Activated CD4-positive, alpha-beta memory T cell treated with anti-CD3 and anti-CD28 coated beads for 36 hours (primary cell): ENCODE results near the gene LCLAT1. TPM values are rescaled to one million over a fixed set of nuclear protein-coding genes. Genes with fewer than 3 reads are reported as not detected.
"Not testable (repeated sequence)": the region's sequence is repeated elsewhere in the genome, so short reads cannot be mapped to it uniquely, and the experiment has no call there.

Experiments used
- CTCF ChIA-PET: fragments of 350-600 bp; sonication (Branson Sonifier 250); formaldehyde crosslinking; loops from one replicate; lab custom pipeline; 2021; ENCODE audit warnings: antibody characterized with exemption, inconsistent platforms; lab: Charles Lee
- POLR2A ChIA-PET: fragments of 350-600 bp; sonication (Branson Sonifier 250); formaldehyde crosslinking; loops from one replicate; lab custom pipeline; 2021; ENCODE audit warnings: antibody characterized with exemption; lab: Charles Lee
- DNase-seq: peaks from one replicate; pipeline ENCODE4 v3.0.0-alpha.2; 2020
- H3K27ac Mint-ChIP-seq: one replicate; pipeline ENCODE4 v1.8.0; 2021; ENCODE audit warnings: mixed read lengths
- H3K27me3 Mint-ChIP-seq: one replicate; pipeline ENCODE4 v1.8.0; 2021; ENCODE audit warnings: mixed read lengths
- H3K36me3 Mint-ChIP-seq: one replicate; pipeline ENCODE4 v1.8.0; 2021; ENCODE audit warnings: mixed read lengths
- H3K4me1 Mint-ChIP-seq: one replicate; pipeline ENCODE4 v1.8.0; 2021; ENCODE audit warnings: low read depth, mixed read lengths
- H3K4me3 Mint-ChIP-seq: one replicate; pipeline ENCODE4 v1.8.0; 2021; ENCODE audit warnings: mild to moderate bottlenecking, mixed read lengths
- H3K9me3 Mint-ChIP-seq: one replicate; pipeline ENCODE4 v1.8.0; 2021; ENCODE audit warnings: mixed read lengths
- intact Hi-C: fragments of 100-400 bp; cut with micrococcal nuclease; formaldehyde crosslinking; loops from one replicate; pipeline ENCODE4 v1.15.1; 2023
- total RNA-seq, 2 experiments: library from RNA; stranded (reverse); gene quantifications; one replicate each; pipeline ENCODE4 v1.2.3, GENCODE V29; 2021

The LCLAT1 gene
- total RNA-seq, 2 experiments from 2014 or later = 21.5 to 24.3 TPM

DNA sequence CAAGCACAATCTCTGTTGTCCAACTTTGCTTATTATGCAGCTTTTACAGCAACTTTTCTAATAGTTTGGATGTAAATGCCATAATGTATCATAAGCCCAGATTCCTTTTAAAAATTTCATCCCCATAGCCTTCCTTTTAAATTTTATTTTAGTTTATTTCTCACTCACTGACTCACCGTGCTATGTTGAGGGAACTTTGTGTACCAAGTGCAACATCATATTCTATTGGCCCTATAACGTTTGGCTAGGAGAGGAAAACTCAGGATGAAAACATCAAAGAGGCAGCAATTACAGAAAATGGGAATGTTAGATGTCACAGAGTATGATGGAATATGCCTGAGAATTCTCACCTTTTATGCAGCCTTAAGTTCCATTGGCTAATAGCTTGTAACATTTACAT, 135.5 kb downstream of the LCLAT1 start:
- CTCF ChIA-PET = interaction anchor here (0.9 to 1.0 kb wide), 2 partner anchors 129 to 374 kb away, joined by 3 to 4 read pairs; no protein-coding TSS in a partner anchor

DNA sequence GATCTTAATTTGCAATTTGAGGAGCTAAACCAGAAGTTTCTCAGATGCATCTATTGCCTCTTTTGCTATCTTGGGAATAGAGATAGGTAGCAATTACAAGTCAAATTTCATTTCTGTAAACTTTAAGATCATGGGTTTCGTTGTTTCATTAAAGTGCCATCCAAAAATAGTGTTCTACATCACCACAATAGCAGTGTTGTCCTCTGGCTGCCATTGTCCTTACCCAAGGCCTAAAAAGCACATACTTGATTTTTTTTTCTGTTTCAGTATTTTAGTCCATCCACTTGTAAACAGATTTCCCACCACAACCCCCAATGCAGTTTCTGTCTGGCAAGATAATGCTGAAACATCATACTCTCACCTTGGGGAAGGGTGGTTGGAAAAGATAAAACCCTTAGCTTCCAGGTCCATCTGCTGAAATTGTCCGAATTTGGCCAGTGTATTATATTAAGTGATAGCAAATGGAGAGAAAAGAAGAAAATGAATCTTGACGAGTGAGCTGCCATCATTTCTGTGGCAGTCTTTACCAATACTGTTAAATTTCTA, 136.2 kb downstream of the LCLAT1 start:
- intact Hi-C loops = no loop called here
- Mint-ChIP-seq H3K36me3 (peaks cover 13% of the 10 kb centered on the region), H3K27me3 (no peaks in the 10 kb centered on the region), H3K9me3 (no peaks in the 10 kb centered on the region), H3K4me1 (peaks cover 3% of the 10 kb centered on the region), H3K27ac (no peak overlapping the region), H3K4me3 (no peak overlapping the region)
- no peak for DNase-seq
- ChIA-PET CTCF (interaction anchor here (0.6 to 1.0 kb wide), 2 partner anchors 106 to 375 kb away, joined by 3 to 4 read pairs; no protein-coding TSS in a partner anchor), POLR2A (no interaction called here)

More for the DNA sequence above, 135.5 kb downstream of the LCLAT1 start:
- Mint-ChIP-seq H3K4me1 (peaks cover 3% of the 10 kb centered on the region), H3K9me3 (no peaks in the 10 kb centered on the region), H3K27ac (no peak overlapping the region), H3K4me3 (no peak overlapping the region), H3K27me3 (no peaks in the 10 kb centered on the region), H3K36me3 (peaks cover 13% of the 10 kb centered on the region)
- POLR2A ChIA-PET = no interaction called here
- DNase-seq = no peak
- intact Hi-C loops = no loop called here

DNA sequence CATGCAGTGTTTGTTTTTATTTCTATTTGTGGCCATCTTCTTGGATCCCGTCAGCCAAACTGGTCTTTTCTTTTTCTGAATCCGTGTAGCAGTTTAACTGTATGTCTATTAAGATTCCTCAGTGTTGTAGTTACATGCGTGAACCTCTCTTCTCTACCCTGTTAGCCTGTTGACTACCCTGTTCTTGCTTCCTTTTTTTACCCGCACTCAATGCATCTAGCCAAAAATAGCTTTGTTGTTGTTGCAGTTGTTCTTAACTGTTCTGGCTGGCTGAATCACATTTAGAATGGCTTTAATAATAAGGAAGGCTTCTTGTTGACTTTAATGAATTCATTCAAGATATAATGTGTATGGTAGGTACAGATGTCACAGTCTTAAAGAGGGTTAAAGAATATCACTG, 137.1 kb downstream of the LCLAT1 start:
- peaks cover 14% of the 10 kb centered on the region for H3K36me3 Mint-ChIP-seq
- H3K27me3 Mint-ChIP-seq = no peaks in the 10 kb centered on the region
- no peak for DNase-seq
- H3K27ac Mint-ChIP-seq = no peak overlapping the region
- intact Hi-C loops = no loop called here
- H3K4me1 Mint-ChIP-seq = peaks cover 3% of the 10 kb centered on the region
- H3K9me3 Mint-ChIP-seq = no peaks in the 10 kb centered on the region
- H3K4me3 Mint-ChIP-seq = no peak overlapping the region
- POLR2A ChIA-PET = no interaction called here
- CTCF ChIA-PET = no interaction called here

DNA sequence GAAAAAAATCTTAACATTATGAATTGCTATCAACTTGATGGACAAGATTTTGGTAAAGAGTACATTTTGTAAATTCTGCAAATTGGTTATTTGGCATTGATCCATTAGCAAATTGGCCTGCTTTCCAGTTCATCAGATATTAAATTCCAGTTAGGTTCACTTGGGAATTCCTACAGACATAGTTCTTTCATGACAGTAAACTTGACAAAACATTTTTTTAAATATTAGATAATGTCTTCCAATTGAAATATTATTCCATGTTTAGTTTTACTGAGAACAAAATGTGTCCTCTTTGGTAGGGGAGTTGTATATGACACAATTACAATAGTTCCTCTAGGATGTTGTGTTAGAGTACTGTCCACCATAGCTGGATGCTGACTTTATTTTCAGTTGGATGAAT, 141.9 kb downstream of the LCLAT1 start:
- Mint-ChIP-seq H3K4me1 (no peaks in the 10 kb centered on the region), H3K36me3 (peaks cover 16% of the 10 kb centered on the region), H3K4me3 (no peak overlapping the region), H3K27me3 (no peaks in the 10 kb centered on the region), H3K27ac (no peak overlapping the region), H3K9me3 (no peaks in the 10 kb centered on the region)
- CTCF ChIA-PET = no interaction called here
- no peak for DNase-seq
- POLR2A ChIA-PET = no interaction called here
- intact Hi-C loops = no loop called here

DNA sequence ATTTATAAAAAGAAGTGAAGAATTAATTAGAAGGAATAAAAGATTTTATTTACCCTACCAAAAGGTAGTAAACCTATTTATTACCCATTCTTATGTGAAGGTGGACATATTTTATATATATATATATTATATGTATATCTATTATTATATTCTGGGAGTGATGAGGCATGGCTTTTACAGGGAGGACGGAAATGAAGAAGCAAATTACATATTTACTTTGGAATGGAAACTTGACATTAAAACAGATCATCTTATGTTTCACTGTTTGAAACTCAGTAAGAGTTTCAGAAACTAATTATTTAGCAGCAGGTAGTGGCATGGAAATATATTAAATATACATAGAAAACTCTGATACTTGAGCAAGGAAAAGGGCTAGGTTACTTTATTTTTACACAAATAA, 143.4 kb downstream of the LCLAT1 start:
- ChIA-PET CTCF (no interaction called here), POLR2A (no interaction called here)
- Mint-ChIP-seq H3K27me3 (no peaks in the 10 kb centered on the region), H3K4me3 (no peak overlapping the region), H3K36me3 (peaks cover 8% of the 10 kb centered on the region), H3K27ac (no peak overlapping the region), H3K4me1 (no peaks in the 10 kb centered on the region), H3K9me3 (no peaks in the 10 kb centered on the region)
- no peak for DNase-seq
- intact Hi-C loops = no loop called here

DNA sequence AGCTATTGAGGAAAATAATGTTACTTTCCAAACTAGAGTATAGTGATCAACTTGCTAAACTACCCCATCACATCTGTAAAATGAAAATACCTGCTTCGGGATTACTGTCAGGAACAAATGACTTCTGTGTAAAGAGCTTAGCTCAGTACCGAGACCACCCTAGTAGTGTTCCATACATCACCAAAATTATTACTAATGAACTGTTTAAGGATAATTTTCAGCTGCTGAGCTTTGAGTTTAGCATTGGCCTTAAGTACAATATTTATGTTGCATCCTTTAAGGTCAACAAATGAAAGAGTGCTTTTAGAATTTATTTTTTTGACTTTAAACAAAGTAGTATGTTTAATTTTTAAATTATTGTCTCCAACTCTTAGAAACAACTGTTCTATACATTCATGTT, 144.1 kb downstream of the LCLAT1 start:
- POLR2A ChIA-PET = no interaction called here
- CTCF ChIA-PET = interaction anchor here (0.7 kb wide), 1 partner anchor 426 kb away, joined by 4 read pairs; no protein-coding TSS in a partner anchor
- H3K27me3 Mint-ChIP-seq = no peaks in the 10 kb centered on the region
- H3K36me3 Mint-ChIP-seq = peaks cover 9% of the 10 kb centered on the region
- intact Hi-C loops = no loop called here
- no peaks in the 10 kb centered on the region for H3K9me3 Mint-ChIP-seq
- H3K27ac Mint-ChIP-seq = no peak overlapping the region
- DNase-seq = no peak
- H3K4me1 Mint-ChIP-seq = no peaks in the 10 kb centered on the region
- no peak overlapping the region for H3K4me3 Mint-ChIP-seq

DNA sequence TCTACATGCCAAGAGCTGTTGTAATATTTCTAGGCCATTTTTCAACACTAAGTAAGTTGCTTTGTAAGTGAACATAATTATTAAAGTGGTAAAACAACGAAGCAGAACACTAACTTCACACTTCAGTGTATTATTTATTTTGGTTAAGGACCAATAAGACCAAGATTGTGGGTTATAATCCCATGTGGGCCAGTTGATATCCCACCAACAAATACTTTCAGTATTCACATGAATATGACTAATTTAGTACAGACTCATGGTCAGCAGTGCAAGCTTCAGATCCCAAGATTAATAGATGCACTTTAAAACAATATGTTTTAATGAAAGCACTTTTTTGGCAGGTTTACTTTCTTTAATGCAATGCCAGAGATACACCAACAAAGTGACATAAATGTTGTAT, 154.3 kb downstream of the LCLAT1 start:
- Mint-ChIP-seq H3K27ac (no peak overlapping the region), H3K9me3 (peaks cover 23% of the 10 kb centered on the region), H3K36me3 (peaks cover 35% of the 10 kb centered on the region), H3K4me3 (no peak overlapping the region), H3K27me3 (no peaks in the 10 kb centered on the region), H3K4me1 (no peaks in the 10 kb centered on the region)
- ChIA-PET CTCF (no interaction called here), POLR2A (no interaction called here)
- intact Hi-C loops = no loop called here
- DNase-seq = no peak

DNA sequence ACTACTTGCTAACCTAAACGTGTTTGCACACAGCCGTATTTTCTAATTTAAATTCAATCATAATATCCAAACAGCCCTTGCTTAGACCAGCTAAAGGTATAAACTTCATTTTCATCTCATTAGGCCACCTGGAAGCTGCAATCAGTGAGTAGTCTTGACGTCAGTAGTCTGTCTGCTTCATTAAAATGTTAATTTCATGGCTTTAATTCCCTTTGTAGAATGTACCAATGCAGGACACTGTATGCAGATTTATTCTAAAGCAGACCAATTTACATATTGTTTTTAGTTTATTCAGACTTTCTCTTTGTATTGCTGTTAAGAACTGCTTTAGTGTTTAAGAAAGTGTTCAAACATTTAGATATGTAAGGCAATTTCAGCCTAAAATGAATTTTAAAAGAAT, 158.2 kb downstream of the LCLAT1 start:
- no peak overlapping the region for H3K27ac Mint-ChIP-seq
- no peak for DNase-seq
- ChIA-PET POLR2A (no interaction called here), CTCF (no interaction called here)
- H3K27me3 Mint-ChIP-seq = no peaks in the 10 kb centered on the region
- H3K4me1 Mint-ChIP-seq = no peaks in the 10 kb centered on the region
- H3K36me3 Mint-ChIP-seq = peaks cover 15% of the 10 kb centered on the region
- intact Hi-C loops = no loop called here
- peaks cover under 1% of the 10 kb centered on the region for H3K9me3 Mint-ChIP-seq
- no peak overlapping the region for H3K4me3 Mint-ChIP-seq

DNA sequence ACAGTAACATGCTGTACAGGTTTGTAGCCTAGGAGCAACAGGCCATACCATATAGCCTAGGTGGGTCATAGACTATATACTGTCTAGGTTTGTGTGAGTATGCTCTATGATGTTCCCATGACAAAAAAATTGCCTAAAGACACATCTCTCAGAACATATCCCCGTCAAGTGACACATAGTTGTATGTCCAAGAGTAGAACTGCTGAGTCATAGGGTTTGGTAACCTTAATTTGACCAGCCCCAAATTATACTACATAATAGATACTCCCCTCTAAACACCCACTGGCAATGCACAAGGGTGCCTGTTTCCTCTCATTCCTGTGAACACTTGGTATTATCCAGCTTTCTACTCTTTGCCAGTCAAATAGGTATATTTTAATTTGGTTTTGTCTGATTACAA, 161.6 kb downstream of the LCLAT1 start:
- ChIA-PET CTCF (no interaction called here), POLR2A (no interaction called here)
- DNase-seq = no peak
- intact Hi-C loops = no loop called here
- no peaks in the 10 kb centered on the region for H3K9me3 Mint-ChIP-seq
- peaks cover 4% of the 10 kb centered on the region for H3K36me3 Mint-ChIP-seq
- no peak overlapping the region for H3K27ac Mint-ChIP-seq
- no peaks in the 10 kb centered on the region for H3K4me1 Mint-ChIP-seq
- no peaks in the 10 kb centered on the region for H3K27me3 Mint-ChIP-seq
- no peak overlapping the region for H3K4me3 Mint-ChIP-seq

DNA sequence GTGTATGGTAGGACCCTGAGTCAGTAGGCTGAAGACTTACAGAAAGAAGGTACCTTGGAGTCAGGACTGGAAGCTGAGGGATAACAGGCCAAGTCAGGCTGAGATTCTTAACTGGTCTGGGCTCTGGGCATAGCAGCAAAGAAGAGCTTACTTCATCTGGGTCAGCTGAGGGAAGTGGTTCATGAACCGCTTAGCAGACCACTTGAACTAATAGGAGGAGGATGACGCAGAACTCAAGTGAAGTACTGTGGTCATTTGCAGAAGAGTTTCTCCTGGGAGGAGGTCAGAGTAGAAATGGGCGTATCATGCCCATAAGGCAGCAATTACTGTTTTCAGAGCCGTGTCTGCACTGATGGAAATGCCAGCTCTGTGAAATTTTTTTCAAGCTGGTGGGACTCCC, 164.5 kb downstream of the LCLAT1 start:
- Mint-ChIP-seq H3K27me3 (no peaks in the 10 kb centered on the region), H3K4me3 (no peak overlapping the region), H3K27ac (no peak overlapping the region), H3K4me1 (no peaks in the 10 kb centered on the region), H3K36me3 (no peaks in the 10 kb centered on the region), H3K9me3 (no peaks in the 10 kb centered on the region)
- ChIA-PET CTCF (interaction anchor here (0.7 to 1.0 kb wide), 2 partner anchors 105 to 303 kb away, joined by 3 read pairs; no protein-coding TSS in a partner anchor), POLR2A (interaction anchor here (1.0 kb wide), 1 partner anchor 379 kb away, joined by 5 read pairs; no protein-coding TSS in a partner anchor)
- no peak for DNase-seq
- intact Hi-C loops = no loop called here

DNA sequence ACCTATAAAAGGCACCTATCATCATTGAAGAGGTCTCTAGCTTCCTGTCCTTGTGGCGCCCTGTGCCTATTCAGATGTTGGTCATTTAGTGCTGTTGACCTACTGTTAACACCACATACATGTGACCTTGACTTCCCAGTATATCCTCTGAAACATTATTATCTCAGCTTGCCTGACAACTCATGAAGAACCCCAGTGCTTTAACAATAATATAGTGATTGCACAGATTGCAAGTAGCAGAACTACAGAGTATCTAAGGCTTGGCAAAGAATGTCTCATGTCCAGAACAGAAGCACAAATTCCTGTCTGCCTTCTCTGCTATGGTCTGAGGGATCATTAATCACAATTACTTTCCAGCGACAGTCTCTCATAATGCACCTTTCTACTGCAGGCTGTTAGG, 165.3 kb downstream of the LCLAT1 start:
- POLR2A ChIA-PET = interaction anchor here (1.0 kb wide), 1 partner anchor 380 kb away, joined by 5 read pairs; no protein-coding TSS in a partner anchor
- H3K4me1 Mint-ChIP-seq = no peaks in the 10 kb centered on the region

DNA sequence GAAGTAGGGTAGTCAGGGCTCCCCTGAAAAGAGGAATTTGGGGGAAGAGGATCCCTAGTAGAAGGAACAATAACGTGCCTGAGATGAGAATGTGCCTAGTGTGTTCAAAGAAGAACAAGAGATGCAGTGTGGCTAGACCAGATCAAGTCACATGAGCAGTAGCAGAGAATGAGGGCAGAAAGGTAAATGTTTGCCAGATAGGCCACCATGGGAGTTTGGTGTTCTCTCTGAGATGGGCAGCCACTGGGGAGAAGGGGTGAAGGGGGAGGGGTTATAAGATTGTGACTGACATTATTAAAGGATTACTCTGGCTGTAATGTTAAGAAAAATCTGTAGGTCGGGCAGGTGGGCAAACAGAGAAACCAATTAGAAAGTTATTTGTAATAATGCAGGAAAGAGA, 166.0 kb downstream of the LCLAT1 start:
- Mint-ChIP-seq H3K27me3 (no peaks in the 10 kb centered on the region), H3K4me3 (no peak overlapping the region), H3K36me3 (no peaks in the 10 kb centered on the region), H3K9me3 (no peaks in the 10 kb centered on the region), H3K27ac (no peak overlapping the region), H3K4me1 (no peaks in the 10 kb centered on the region)
- intact Hi-C loops = no loop called here
- no peak for DNase-seq
- POLR2A ChIA-PET = no interaction called here
- CTCF ChIA-PET = no interaction called here

More for the DNA sequence above, 165.3 kb downstream of the LCLAT1 start:
- DNase-seq = no peak
- CTCF ChIA-PET = interaction anchor here (1.0 kb wide), 1 partner anchor 106 kb away, joined by 3 read pairs; no protein-coding TSS in a partner anchor
- Mint-ChIP-seq H3K9me3 (no peaks in the 10 kb centered on the region), H3K27ac (no peak overlapping the region), H3K36me3 (no peaks in the 10 kb centered on the region), H3K27me3 (no peaks in the 10 kb centered on the region), H3K4me3 (no peak overlapping the region)
- intact Hi-C loops = no loop called here

DNA sequence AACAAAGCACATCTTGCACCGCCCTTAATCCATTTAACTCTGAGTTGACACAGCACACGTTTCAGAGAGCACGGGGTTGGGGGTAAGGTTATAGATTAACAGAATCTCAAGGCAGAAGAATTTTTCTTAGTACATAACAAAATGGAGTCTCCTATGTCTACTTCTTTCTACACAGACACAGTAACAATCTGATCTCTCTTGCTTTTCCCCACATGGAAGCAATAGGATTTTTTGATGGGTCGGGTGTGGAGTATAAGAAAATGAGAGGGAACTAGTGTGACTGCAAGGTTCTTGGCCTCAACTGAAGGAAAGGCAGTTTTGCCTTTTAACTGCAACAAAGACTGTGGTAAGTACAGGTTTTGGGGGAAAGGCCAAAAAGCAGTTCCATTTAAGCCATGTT, 167.2 kb downstream of the LCLAT1 start:
- POLR2A ChIA-PET, H3K9me3 Mint-ChIP-seq, H3K27ac Mint-ChIP-seq, H3K27me3 Mint-ChIP-seq, H3K4me3 Mint-ChIP-seq, H3K36me3 Mint-ChIP-seq, intact Hi-C loops, H3K4me1 Mint-ChIP-seq, CTCF ChIA-PET, DNase-seq: not testable (repeated sequence)
